SK-N-SH (cell line): Measurements from ENCODE around the gene ITM2C.

Experiments used
- ELF1 ChIP-seq: IDR thresholded peaks from 2 replicates; pipeline ENCODE4 v1.4.0; 2012
- EP300 ChIP-seq, 2 experiments: IDR thresholded peaks; 2 replicates each; pipeline versions ENCODE4 v1.4.0 to v1.6.1; 2012; ENCODE audit warnings: borderline replicate concordance in 1 of 2, low read depth in 1 of 2, low read length in 1 of 2
- GATA2 ChIP-seq: sonication (generic); formaldehyde crosslinking; IDR thresholded peaks from 2 replicates; pipeline ENCODE4 v1.5.0; 2020; ENCODE audit warnings: mild to moderate bottlenecking, missing genetic modification reagents
- MXI1 ChIP-seq: IDR thresholded peaks from 2 replicates; pipeline ENCODE4 v1.6.1; 2012; ENCODE audit warnings: mild to moderate bottlenecking, low read depth, low read length, improper control_type of control experiment
- POLR2AphosphoS5 ChIP-seq: IDR thresholded peaks from 2 replicates; pipeline ENCODE4 v1.6.1; 2012; ENCODE audit warnings: low read depth, low read length
- RAD21 ChIP-seq: IDR thresholded peaks from 2 replicates; pipeline ENCODE4 v1.6.1; 2012; ENCODE audit warnings: mild to moderate bottlenecking, low read length
- RCOR1 ChIP-seq: fragments of 150-350 bp; IDR thresholded peaks from 2 replicates; pipeline ENCODE4 v1.6.1; 2017; ENCODE audit warnings: antibody characterized with exemption, low read length
- TF ChIP-seq, protein P1 (sequence below): fragments of 200-600 bp; sonication (generic); IDR thresholded peaks from 2 replicates; pipeline ENCODE4 v1.6.1; 2017; ENCODE audit warnings: antibody characterized with exemption, mild to moderate bottlenecking, moderate library complexity

GRCh38 chr2:230863031-230863430 lies 1.7 kb upstream of the ITM2C start:
- TF ChIP-seq, protein P1, sequence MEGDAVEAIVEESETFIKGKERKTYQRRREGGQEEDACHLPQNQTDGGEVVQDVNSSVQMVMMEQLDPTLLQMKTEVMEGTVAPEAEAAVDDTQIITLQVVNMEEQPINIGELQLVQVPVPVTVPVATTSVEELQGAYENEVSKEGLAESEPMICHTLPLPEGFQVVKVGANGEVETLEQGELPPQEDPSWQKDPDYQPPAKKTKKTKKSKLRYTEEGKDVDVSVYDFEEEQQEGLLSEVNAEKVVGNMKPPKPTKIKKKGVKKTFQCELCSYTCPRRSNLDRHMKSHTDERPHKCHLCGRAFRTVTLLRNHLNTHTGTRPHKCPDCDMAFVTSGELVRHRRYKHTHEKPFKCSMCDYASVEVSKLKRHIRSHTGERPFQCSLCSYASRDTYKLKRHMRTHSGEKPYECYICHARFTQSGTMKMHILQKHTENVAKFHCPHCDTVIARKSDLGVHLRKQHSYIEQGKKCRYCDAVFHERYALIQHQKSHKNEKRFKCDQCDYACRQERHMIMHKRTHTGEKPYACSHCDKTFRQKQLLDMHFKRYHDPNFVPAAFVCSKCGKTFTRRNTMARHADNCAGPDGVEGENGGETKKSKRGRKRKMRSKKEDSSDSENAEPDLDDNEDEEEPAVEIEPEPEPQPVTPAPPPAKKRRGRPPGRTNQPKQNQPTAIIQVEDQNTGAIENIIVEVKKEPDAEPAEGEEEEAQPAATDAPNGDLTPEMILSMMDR, result no peak
- TF ChIP-seq RAD21, result no peak
- TF ChIP-seq ELF1, result no peak
- no peak for TF ChIP-seq GATA2
- TF ChIP-seq EP300 (IDR thresholded peaks at IDR 0.05; ENCODE audit: borderline replicate concordance in 1 of 2, low read depth in 1 of 2, low read length in 1 of 2), result no peak
- no peak for TF ChIP-seq MXI1
- TF ChIP-seq POLR2AphosphoS5, result no peak
- no peak for TF ChIP-seq RCOR1
